ENCODE results near the gene FTL. TPM values are rescaled to one million over a fixed set of nuclear protein-coding genes. Genes with fewer than 3 reads are reported as not detected.

FTL gene
- polyA plus RNA-seq, 2 donors = 645 to 931 TPM

GRCh38 chr19:48997972-48998371 lies 32.9 kb downstream of the FTL start:
- H3K4me3 ChIP-seq (ENCODE audit: low read depth in 1 of 2, low read length in 2 of 2) = no peak overlapping the region
- 64 to 79% methylated on average over 5 of the region's 5 CpGs for WGBS, 2 donors
- H3K27me3 ChIP-seq (ENCODE audit: control insufficient read depth in 1 of 2, insufficient read depth in 2 of 2, low read length in 2 of 2) = no peaks in the 10 kb centered on the region
- peaks cover 0 to 4% of the 10 kb centered on the region in 2 donors for H3K4me1 ChIP-seq (ENCODE audit: control insufficient read depth in 2 of 2, insufficient read depth in 2 of 2, low read length in 1 of 2)
- H3K36me3 ChIP-seq (ENCODE audit: control insufficient read depth in 2 of 2, insufficient read depth in 2 of 2, low read length in 1 of 2) = peaks cover 0 to 2% of the 10 kb centered on the region in 2 donors
- no peak overlapping the region for H3K27ac ChIP-seq (ENCODE audit: low read depth in 2 of 2, low read length in 1 of 2)
- H3K9me3 ChIP-seq (ENCODE audit: control insufficient read depth in 2 of 2, insufficient read depth in 1 of 2, low read depth in 1 of 2, low read length in 1 of 2) = no peaks in the 10 kb centered on the region

- Histone ChIP-seq H3K9me3 (ENCODE audit: control insufficient read depth in 2 of 2, insufficient read depth in 1 of 2, low read depth in 1 of 2, low read length in 1 of 2) (no peaks in the 10 kb centered on the region), H3K27ac (ENCODE audit: low read depth in 2 of 2, low read length in 1 of 2) (no peak overlapping the region), H3K4me1 (ENCODE audit: control insufficient read depth in 2 of 2, insufficient read depth in 2 of 2, low read length in 1 of 2) (peaks cover 0 to 4% of the 10 kb centered on the region in 2 donors), H3K4me3 (ENCODE audit: low read depth in 1 of 2, low read length in 2 of 2) (no peak overlapping the region), H3K36me3 (ENCODE audit: control insufficient read depth in 2 of 2, insufficient read depth in 2 of 2, low read length in 1 of 2) (peaks cover 0 to 8% of the 10 kb centered on the region in 2 donors), H3K27me3 (ENCODE audit: control insufficient read depth in 1 of 2, insufficient read depth in 2 of 2, low read length in 2 of 2) (no peaks in the 10 kb centered on the region)
- 59 to 62% methylated on average over 16 of the region's 16 CpGs for WGBS, 2 donors
Measured at GRCh38 chr19:48999481-49000325, 34.6 kb downstream of the FTL start.

GRCh38 chr19:49004133-49004532 lies 39.0 kb downstream of the FTL start:
- peaks cover 13 to 24% of the 10 kb centered on the region in 2 donors for H3K36me3 ChIP-seq (ENCODE audit: control insufficient read depth in 2 of 2, insufficient read depth in 2 of 2, low read length in 1 of 2)
- no peaks in the 10 kb centered on the region for H3K9me3 ChIP-seq (ENCODE audit: control insufficient read depth in 2 of 2, insufficient read depth in 1 of 2, low read depth in 1 of 2, low read length in 1 of 2)
- no peaks in the 10 kb centered on the region for H3K4me1 ChIP-seq (ENCODE audit: control insufficient read depth in 2 of 2, insufficient read depth in 2 of 2, low read length in 1 of 2)
- no peaks in the 10 kb centered on the region for H3K27me3 ChIP-seq (ENCODE audit: control insufficient read depth in 1 of 2, insufficient read depth in 2 of 2, low read length in 2 of 2)
- no peak overlapping the region for H3K27ac ChIP-seq (ENCODE audit: low read depth in 2 of 2, low read length in 1 of 2)
- no peak overlapping the region for H3K4me3 ChIP-seq (ENCODE audit: low read depth in 1 of 2, low read length in 2 of 2)
- WGBS, 2 donors = 97 to 99% methylated on average over 15 of the region's 15 CpGs

GRCh38 chr19:49004964-49005614 lies 40.0 kb downstream of the FTL start:
- Histone ChIP-seq H3K4me1 (ENCODE audit: control insufficient read depth in 2 of 2, insufficient read depth in 2 of 2, low read length in 1 of 2) (no peaks in the 10 kb centered on the region), H3K27me3 (ENCODE audit: control insufficient read depth in 1 of 2, insufficient read depth in 2 of 2, low read length in 2 of 2) (no peaks in the 10 kb centered on the region), H3K36me3 (ENCODE audit: control insufficient read depth in 2 of 2, insufficient read depth in 2 of 2, low read length in 1 of 2) (peaks cover 13 to 30% of the 10 kb centered on the region in 2 donors), H3K4me3 (ENCODE audit: low read depth in 1 of 2, low read length in 2 of 2) (no peak overlapping the region), H3K9me3 (ENCODE audit: control insufficient read depth in 2 of 2, insufficient read depth in 1 of 2, low read depth in 1 of 2, low read length in 1 of 2) (no peaks in the 10 kb centered on the region), H3K27ac (ENCODE audit: low read depth in 2 of 2, low read length in 1 of 2) (no peak overlapping the region)
- 95 to 97% methylated on average over 7 of the region's 7 CpGs for WGBS, 2 donors

- Histone ChIP-seq H3K4me3 (ENCODE audit: low read depth in 1 of 2, low read length in 2 of 2) (no peak overlapping the region), H3K36me3 (ENCODE audit: control insufficient read depth in 2 of 2, insufficient read depth in 2 of 2, low read length in 1 of 2) (peaks cover 13 to 44% of the 10 kb centered on the region in 2 donors), H3K9me3 (ENCODE audit: control insufficient read depth in 2 of 2, insufficient read depth in 1 of 2, low read depth in 1 of 2, low read length in 1 of 2) (no peaks in the 10 kb centered on the region), H3K27ac (ENCODE audit: low read depth in 2 of 2, low read length in 1 of 2) (no peak overlapping the region), H3K27me3 (ENCODE audit: control insufficient read depth in 1 of 2, insufficient read depth in 2 of 2, low read length in 2 of 2) (no peaks in the 10 kb centered on the region), H3K4me1 (ENCODE audit: control insufficient read depth in 2 of 2, insufficient read depth in 2 of 2, low read length in 1 of 2) (no peaks in the 10 kb centered on the region)
- WGBS, 2 donors = 96 to 98% methylated on average over 22 of the region's 22 CpGs
Measured at GRCh38 chr19:49006905-49007304, 41.8 kb downstream of the FTL start.

GRCh38 chr19:49009828-49010227 lies 44.7 kb downstream of the FTL start:
- no peak overlapping the region for H3K27ac ChIP-seq (ENCODE audit: low read depth in 2 of 2, low read length in 1 of 2)
- no peak overlapping the region for H3K4me3 ChIP-seq (ENCODE audit: low read depth in 1 of 2, low read length in 2 of 2)
- H3K4me1 ChIP-seq (ENCODE audit: control insufficient read depth in 2 of 2, insufficient read depth in 2 of 2, low read length in 1 of 2) = no peaks in the 10 kb centered on the region
- 92 to 96% methylated on average over 18 of the region's 18 CpGs for WGBS, 2 donors
- H3K27me3 ChIP-seq (ENCODE audit: control insufficient read depth in 1 of 2, insufficient read depth in 2 of 2, low read length in 2 of 2) = no peaks in the 10 kb centered on the region
- no peaks in the 10 kb centered on the region for H3K9me3 ChIP-seq (ENCODE audit: control insufficient read depth in 2 of 2, insufficient read depth in 1 of 2, low read depth in 1 of 2, low read length in 1 of 2)
- peaks cover 13 to 49% of the 10 kb centered on the region in 2 donors for H3K36me3 ChIP-seq (ENCODE audit: control insufficient read depth in 2 of 2, insufficient read depth in 2 of 2, low read length in 1 of 2)

- Histone ChIP-seq H3K9me3 (ENCODE audit: control insufficient read depth in 2 of 2, insufficient read depth in 1 of 2, low read depth in 1 of 2, low read length in 1 of 2) (no peaks in the 10 kb centered on the region), H3K4me3 (ENCODE audit: low read depth in 1 of 2, low read length in 2 of 2) (no peak overlapping the region), H3K4me1 (ENCODE audit: control insufficient read depth in 2 of 2, insufficient read depth in 2 of 2, low read length in 1 of 2) (no peaks in the 10 kb centered on the region), H3K27me3 (ENCODE audit: control insufficient read depth in 1 of 2, insufficient read depth in 2 of 2, low read length in 2 of 2) (no peaks in the 10 kb centered on the region), H3K36me3 (ENCODE audit: control insufficient read depth in 2 of 2, insufficient read depth in 2 of 2, low read length in 1 of 2) (peaks cover 13 to 55% of the 10 kb centered on the region in 2 donors), H3K27ac (ENCODE audit: low read depth in 2 of 2, low read length in 1 of 2) (no peak overlapping the region)
- 89 to 91% methylated on average over 18 of the region's 18 CpGs for WGBS, 2 donors
Measured at GRCh38 chr19:49010453-49010852, 45.3 kb downstream of the FTL start.

GRCh38 chr19:49011194-49011593 lies 46.1 kb downstream of the FTL start:
- no peaks in the 10 kb centered on the region for H3K27me3 ChIP-seq (ENCODE audit: control insufficient read depth in 1 of 2, insufficient read depth in 2 of 2, low read length in 2 of 2)
- no peaks in the 10 kb centered on the region for H3K4me1 ChIP-seq (ENCODE audit: control insufficient read depth in 2 of 2, insufficient read depth in 2 of 2, low read length in 1 of 2)
- no peaks in the 10 kb centered on the region for H3K9me3 ChIP-seq (ENCODE audit: control insufficient read depth in 2 of 2, insufficient read depth in 1 of 2, low read depth in 1 of 2, low read length in 1 of 2)
- no peak overlapping the region for H3K27ac ChIP-seq (ENCODE audit: low read depth in 2 of 2, low read length in 1 of 2)
- H3K4me3 ChIP-seq (ENCODE audit: low read depth in 1 of 2, low read length in 2 of 2) = no peak overlapping the region
- H3K36me3 ChIP-seq (ENCODE audit: control insufficient read depth in 2 of 2, insufficient read depth in 2 of 2, low read length in 1 of 2) = peaks cover 12 to 57% of the 10 kb centered on the region in 2 donors
- 89 to 91% methylated on average over 17 of the region's 17 CpGs for WGBS, 2 donors

GRCh38 chr19:49014123-49014869 lies 49.2 kb downstream of the FTL start:
- 88 to 89% methylated on average over 32 of the region's 32 CpGs for WGBS, 2 donors
- peaks cover 4 to 46% of the 10 kb centered on the region in 2 donors for H3K36me3 ChIP-seq (ENCODE audit: control insufficient read depth in 2 of 2, insufficient read depth in 2 of 2, low read length in 1 of 2)
- H3K4me1 ChIP-seq (ENCODE audit: control insufficient read depth in 2 of 2, insufficient read depth in 2 of 2, low read length in 1 of 2) = peaks cover 2 to 7% of the 10 kb centered on the region in 2 donors
- no peak overlapping the region for H3K4me3 ChIP-seq (ENCODE audit: low read depth in 1 of 2, low read length in 2 of 2)
- no peaks in the 10 kb centered on the region for H3K9me3 ChIP-seq (ENCODE audit: control insufficient read depth in 2 of 2, insufficient read depth in 1 of 2, low read depth in 1 of 2, low read length in 1 of 2)
- H3K27ac ChIP-seq (ENCODE audit: low read depth in 2 of 2, low read length in 1 of 2) = no peak overlapping the region
- H3K27me3 ChIP-seq (ENCODE audit: control insufficient read depth in 1 of 2, insufficient read depth in 2 of 2, low read length in 2 of 2) = no peaks in the 10 kb centered on the region

Measured in esophagus (tissue), 2 donors.